HS-5 (cell line): ENCODE data around the gene FITM1.
A peak's percentile ranks its signal among the peaks of the same experiment; 100 is the strongest.
"Not testable (repeated sequence)": the region's sequence is repeated elsewhere in the genome, so short reads cannot be mapped to it uniquely, and the experiment has no call there.

ENCODE experiments used
- DNase-seq: peaks from one replicate; pipeline ENCODE4 v3.0.0-alpha.2; 2012; ENCODE audit warnings: low read depth

FITM1 gene

GRCh38 chr14:24098229-24098926 is 32.1 kb upstream of the FITM1 start:
- DNase-seq: no peak

- DNase-seq: no peak
Observed at GRCh38 chr14:24098927-24099813, 31.3 kb upstream of the FITM1 start.

GRCh38 chr14:24100197-24100981 is 30.1 kb upstream of the FITM1 start:
- DNase-seq: no peak

- DNase-seq: no peak
Observed at GRCh38 chr14:24100982-24101494, 29.4 kb upstream of the FITM1 start.

- DNase-seq: no peak
Observed at GRCh38 chr14:24102357-24103048, 28.0 kb upstream of the FITM1 start.

- DNase-seq: no peak
Observed at GRCh38 chr14:24103451-24103850, 27.0 kb upstream of the FITM1 start.

- DNase-seq: not testable (repeated sequence)
Observed at GRCh38 chr14:24105609-24106239, 24.7 kb upstream of the FITM1 start.

GRCh38 chr14:24106672-24107271 is 23.7 kb upstream of the FITM1 start:
- DNase-seq: no peak

- no peak for DNase-seq
Observed at GRCh38 chr14:24108336-24108874, 22.1 kb upstream of the FITM1 start.

GRCh38 chr14:24110060-24110459 is 20.4 kb upstream of the FITM1 start:
- no peak for DNase-seq

GRCh38 chr14:24110523-24110922 is 19.9 kb upstream of the FITM1 start:
- DNase-seq: no peak

- DNase-seq: no peak
Observed at GRCh38 chr14:24113379-24113800, 17.1 kb upstream of the FITM1 start.

GRCh38 chr14:24113801-24114531 is 16.5 kb upstream of the FITM1 start:
- no peak for DNase-seq

GRCh38 chr14:24114532-24115421 is 15.7 kb upstream of the FITM1 start, which contains the start of the genes DCAF11 and NRL:
Gene DCAF11 (plus strand): TSS chr14:24114777. CDS start chr14:24115595, 818 bp downstream.
Gene NRL (minus strand): TSS chr14:24114949. CDS start chr14:24082848, 32,101 bp downstream.
- DNase-seq: peak; percentile 96

- DNase-seq: no peak
Observed at GRCh38 chr14:24115422-24116127, 14.9 kb upstream of the FITM1 start.

GRCh38 chr14:24116128-24116814 is 14.2 kb upstream of the FITM1 start:
- no peak for DNase-seq

GRCh38 chr14:24117179-24117578 is 13.3 kb upstream of the FITM1 start:
- DNase-seq: no peak
